Testis (tissue), 2 donors: Measurements from ENCODE around the gene PSMB7.

ENCODE experiments used
- POLR2A ChIP-seq: fragments of 450-650 bp; IDR thresholded peaks from one replicate; pipeline ENCODE4 v1.6.1; 2017; ENCODE audit warnings: antibody characterized with exemption, mild to moderate bottlenecking, moderate library complexity
- TF ChIP-seq, protein P1 (sequence below), 3 experiments: fragments of 450-650 bp in 2 of 3; fragments of 200-600 bp in 1 of 3; sonication (generic) in 1 of 3; IDR thresholded peaks; one replicate each; pipeline ENCODE4 v1.5.1; 2016 to 2019; ENCODE audit warnings: antibody characterized with exemption in 3 of 3, mild to moderate bottlenecking in 2 of 3, moderate library complexity in 1 of 3

DNA sequence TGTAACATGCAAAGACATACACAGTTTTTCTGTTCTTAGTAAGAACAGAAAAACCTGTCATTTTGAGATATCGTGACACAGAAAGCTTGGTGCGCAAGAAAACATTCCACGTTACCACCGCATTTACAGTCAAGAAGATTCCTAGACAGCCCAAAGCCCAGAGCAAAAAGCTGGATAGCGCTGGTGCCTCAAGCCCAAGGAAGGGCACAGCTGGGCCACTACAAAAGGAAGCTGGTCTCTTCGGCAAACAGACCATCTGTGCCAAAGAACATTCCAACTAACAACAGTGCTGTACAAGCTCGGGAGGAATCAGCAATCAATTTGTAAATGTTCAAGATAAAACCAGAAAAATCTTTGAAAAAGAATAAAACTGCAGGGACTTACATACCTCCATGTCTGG, 31.0 kb downstream of the PSMB7 start:
- TF ChIP-seq, protein P1, sequence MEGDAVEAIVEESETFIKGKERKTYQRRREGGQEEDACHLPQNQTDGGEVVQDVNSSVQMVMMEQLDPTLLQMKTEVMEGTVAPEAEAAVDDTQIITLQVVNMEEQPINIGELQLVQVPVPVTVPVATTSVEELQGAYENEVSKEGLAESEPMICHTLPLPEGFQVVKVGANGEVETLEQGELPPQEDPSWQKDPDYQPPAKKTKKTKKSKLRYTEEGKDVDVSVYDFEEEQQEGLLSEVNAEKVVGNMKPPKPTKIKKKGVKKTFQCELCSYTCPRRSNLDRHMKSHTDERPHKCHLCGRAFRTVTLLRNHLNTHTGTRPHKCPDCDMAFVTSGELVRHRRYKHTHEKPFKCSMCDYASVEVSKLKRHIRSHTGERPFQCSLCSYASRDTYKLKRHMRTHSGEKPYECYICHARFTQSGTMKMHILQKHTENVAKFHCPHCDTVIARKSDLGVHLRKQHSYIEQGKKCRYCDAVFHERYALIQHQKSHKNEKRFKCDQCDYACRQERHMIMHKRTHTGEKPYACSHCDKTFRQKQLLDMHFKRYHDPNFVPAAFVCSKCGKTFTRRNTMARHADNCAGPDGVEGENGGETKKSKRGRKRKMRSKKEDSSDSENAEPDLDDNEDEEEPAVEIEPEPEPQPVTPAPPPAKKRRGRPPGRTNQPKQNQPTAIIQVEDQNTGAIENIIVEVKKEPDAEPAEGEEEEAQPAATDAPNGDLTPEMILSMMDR (IDR thresholded peaks at IDR 0.05) = no peak
- TF ChIP-seq POLR2A = no peak
